Coronary artery (tissue), 2 donors: ENCODE data around the gene CDH4.

Experiments
- DNase-seq: peaks from one replicate; pipeline ENCODE4 v3.0.0-alpha.2; 2017; ENCODE audit warnings: low spot score
- H3K27ac ChIP-seq, 2 donors: fragments of 200-600 bp; sonication (generic); one replicate each; pipeline ENCODE4 v1.5.1; 2016 to 2019
- H3K4me3 ChIP-seq: fragments of 200-600 bp; sonication (generic); 2 replicates; pipeline ENCODE4 v1.5.1; 2016; ENCODE audit warnings: mild to moderate bottlenecking, moderate library complexity
- TF ChIP-seq, protein P1 (sequence below): fragments of 200-600 bp; sonication (generic); IDR thresholded peaks from one replicate; pipeline ENCODE4 v1.5.1; 2019; ENCODE audit warnings: antibody characterized with exemption

Gene CDH4

DNA sequence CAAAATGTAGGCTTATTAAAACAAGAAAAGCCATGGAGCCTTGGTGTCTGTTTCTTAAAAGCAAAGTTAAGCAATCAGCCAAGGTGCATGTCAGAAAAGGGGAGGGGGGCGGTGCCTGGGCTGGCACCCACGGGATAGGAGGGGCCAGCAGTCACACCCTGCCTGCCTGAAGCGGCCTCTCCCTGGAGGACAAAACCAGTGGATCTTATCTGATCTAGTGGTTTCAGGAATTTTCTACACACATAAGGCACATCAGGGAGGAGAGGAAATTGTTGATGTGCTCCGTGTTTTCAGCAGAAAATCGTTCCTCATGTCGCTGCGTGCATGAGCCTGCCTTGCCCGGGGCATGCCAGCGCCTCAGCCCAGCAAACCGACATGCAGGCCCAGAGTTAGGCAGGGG, 537.3 kb downstream of the CDH4 start:
- TF ChIP-seq, protein P1, sequence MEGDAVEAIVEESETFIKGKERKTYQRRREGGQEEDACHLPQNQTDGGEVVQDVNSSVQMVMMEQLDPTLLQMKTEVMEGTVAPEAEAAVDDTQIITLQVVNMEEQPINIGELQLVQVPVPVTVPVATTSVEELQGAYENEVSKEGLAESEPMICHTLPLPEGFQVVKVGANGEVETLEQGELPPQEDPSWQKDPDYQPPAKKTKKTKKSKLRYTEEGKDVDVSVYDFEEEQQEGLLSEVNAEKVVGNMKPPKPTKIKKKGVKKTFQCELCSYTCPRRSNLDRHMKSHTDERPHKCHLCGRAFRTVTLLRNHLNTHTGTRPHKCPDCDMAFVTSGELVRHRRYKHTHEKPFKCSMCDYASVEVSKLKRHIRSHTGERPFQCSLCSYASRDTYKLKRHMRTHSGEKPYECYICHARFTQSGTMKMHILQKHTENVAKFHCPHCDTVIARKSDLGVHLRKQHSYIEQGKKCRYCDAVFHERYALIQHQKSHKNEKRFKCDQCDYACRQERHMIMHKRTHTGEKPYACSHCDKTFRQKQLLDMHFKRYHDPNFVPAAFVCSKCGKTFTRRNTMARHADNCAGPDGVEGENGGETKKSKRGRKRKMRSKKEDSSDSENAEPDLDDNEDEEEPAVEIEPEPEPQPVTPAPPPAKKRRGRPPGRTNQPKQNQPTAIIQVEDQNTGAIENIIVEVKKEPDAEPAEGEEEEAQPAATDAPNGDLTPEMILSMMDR = no peak
- Histone ChIP-seq H3K4me3 (no peak overlapping the region), H3K27ac (no peak overlapping the region)
- no peak for DNase-seq

DNA sequence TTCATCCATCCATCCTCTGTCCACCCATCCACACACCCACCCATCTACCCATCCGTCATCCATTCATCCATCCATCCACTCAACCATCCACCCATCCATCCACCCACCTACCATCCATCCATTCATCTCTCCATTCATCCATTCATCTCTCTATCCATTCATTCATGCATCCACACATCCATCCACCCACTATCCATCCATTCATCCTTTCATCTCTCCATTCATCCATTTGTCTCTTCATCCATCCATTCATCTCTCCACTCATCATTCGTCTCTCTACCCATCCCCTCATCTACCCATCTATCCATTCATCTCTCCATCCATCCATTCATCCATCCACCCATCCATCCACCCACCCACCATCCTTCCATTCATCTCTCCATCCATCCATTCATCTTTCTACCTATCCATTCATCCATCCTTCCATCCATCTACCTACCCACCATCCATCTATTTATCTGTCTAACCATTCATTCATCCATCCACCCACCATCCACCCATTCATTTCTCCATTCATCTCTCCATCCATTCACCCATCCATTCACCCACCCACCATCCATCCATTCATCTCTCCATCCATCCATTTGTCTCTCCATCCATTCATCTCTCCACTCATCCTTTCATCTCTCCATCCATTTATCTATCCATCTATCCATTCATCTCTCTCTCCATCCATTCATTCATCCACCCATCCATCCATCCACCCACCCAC, 538.2 kb downstream of the CDH4 start:
- TF ChIP-seq, protein P1 = no peak
- H3K27ac ChIP-seq = no peak overlapping the region

DNA sequence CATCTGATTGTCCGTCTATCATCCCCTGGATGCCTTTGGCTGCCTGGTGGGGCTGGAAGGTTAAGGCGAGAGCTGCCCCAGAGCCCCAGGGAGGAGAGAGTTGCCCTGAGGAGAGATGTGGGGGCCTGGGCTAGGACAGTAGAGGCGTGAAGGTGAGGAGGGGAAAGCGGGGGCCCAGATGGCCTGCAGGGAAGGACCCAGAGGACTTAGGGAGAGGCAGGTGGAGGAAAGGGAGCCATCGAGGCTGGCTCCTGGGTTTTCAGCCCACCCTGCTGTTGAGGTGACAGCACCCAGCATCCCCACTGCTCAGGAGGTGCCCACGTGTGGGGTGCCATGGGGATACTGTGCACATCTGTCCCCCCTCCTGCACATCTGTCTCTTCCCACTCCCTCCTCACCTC, 539.9 kb downstream of the CDH4 start:
- no peak for DNase-seq
- no peak overlapping the region for H3K4me3 ChIP-seq
- H3K27ac ChIP-seq = no peak overlapping the region
- TF ChIP-seq, protein P1 = no peak

More for the DNA sequence above, 538.2 kb downstream of the CDH4 start:
- DNase-seq = no peak
- H3K4me3 ChIP-seq = no peak overlapping the region

DNA sequence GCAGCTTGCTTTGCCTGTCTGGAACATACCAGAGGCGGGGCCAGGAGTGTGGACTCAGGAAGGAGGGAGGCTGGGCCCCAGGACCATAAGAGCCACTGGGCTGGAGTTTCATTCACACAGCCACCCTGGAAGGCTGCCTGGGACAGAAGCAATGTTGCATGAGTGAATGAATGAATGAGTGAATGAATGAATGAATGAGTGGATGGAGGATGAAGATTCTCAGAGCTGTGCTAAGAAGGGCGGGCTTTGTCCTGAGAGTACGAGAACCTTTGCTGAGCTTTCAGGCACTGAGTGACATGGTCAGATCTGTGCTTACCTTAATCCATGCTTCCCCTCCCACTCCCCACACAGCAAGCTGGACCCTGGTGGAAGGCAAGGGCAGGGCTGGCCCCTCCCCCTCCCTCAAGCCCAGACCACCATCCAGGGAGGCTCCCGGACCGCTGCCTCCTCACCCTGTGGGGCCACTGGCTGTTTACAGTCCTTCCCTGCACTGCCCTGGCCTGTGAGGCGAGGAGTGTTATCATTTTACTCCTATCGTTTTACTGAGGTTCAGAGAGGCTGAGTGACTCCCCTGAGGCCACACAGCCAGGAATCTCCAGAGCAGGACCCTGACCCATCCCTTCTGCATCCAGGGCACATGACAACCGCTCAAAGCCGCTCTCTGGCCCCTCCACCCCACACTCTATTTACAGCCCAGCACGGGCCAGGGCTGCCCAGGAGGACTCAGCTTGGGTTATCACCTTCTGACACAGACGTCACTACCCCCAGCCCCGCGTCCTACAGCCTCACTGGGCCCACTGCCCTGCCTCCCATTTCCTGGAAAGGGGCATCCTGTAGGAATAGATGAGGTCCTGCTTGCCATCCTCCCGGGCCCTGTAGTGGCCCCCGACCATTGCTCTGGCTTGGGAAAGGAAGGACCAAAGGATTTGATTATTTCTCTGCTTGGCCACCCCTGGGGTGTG, 543.9 kb downstream of the CDH4 start:
- TF ChIP-seq, protein P1 = no peak
- DNase-seq = no peak
- no peak overlapping the region for H3K27ac ChIP-seq
- H3K4me3 ChIP-seq = no peak overlapping the region

DNA sequence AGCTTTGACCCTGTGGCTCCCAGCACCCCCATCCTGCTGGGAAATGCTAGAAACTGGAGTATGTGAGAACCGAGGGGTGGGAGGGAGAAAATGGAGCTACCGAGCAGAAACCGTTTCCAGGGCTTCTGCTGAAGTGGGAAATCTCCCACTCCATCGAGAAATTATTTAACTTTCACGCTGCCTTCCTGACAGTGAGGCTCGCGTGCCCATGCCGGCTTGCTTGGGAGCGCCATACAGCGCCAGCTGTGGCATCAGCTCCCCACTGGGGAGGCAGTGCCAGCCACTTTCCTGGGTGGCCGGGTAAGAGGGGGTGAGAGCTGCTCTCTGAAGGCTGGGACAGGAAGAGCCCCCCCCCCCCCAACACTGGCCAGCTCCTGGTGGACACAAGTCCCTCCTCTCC, 544.7 kb downstream of the CDH4 start:
- no peak for DNase-seq
- TF ChIP-seq, protein P1 = no peak
- no peak overlapping the region for H3K4me3 ChIP-seq
- H3K27ac ChIP-seq = no peak overlapping the region

DNA sequence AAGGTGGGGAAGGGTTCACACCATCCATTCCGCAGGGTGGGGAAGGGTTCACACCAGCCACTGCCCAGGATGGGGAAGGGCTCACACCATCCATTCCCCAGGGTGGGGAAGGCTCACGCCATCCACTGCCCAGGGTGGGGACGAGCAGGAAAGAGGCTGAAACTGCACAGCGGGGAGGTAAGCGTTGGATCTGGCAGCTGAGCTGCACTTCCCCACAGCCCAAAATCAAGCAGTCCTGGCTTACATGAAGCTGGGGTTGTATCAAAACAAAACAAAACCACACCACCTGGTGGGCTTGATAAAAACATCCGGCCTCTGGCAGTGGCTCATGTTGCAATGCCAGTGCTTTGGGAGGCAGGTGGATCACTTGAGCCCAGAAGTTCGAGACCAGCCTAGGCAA, 545.1 kb downstream of the CDH4 start:
- TF ChIP-seq, protein P1 = no peak
- H3K27ac ChIP-seq = no peak overlapping the region
- DNase-seq = no peak
- no peak overlapping the region for H3K4me3 ChIP-seq
